CD4-positive, alpha-beta T cell treated with Interferon gamma for 1 hour (primary cell): ENCODE results near the gene CLEC6A.
"Not testable (repeated sequence)": the region's sequence is repeated elsewhere in the genome, so short reads cannot be mapped to it uniquely, and the experiment has no call there.

ENCODE experiments used
- DNase-seq: peaks from one replicate; pipeline ENCODE4 v3.0.0-alpha.2; 2020

CLEC6A gene

GRCh38 chr12:8496074-8496473, 40.3 kb downstream of the CLEC6A start:
- not testable (repeated sequence) for DNase-seq

- no peak for DNase-seq
Measured at GRCh38 chr12:8499616-8500015, 43.9 kb downstream of the CLEC6A start.

GRCh38 chr12:8501720-8502119, 46.0 kb downstream of the CLEC6A start:
- DNase-seq: no peak

GRCh38 chr12:8504351-8504750, 48.6 kb downstream of the CLEC6A start:
- DNase-seq: no peak

GRCh38 chr12:8507596-8507995, 51.8 kb downstream of the CLEC6A start:
- no peak for DNase-seq

GRCh38 chr12:8508223-8508622, 52.5 kb downstream of the CLEC6A start:
- no peak for DNase-seq

- DNase-seq: no peak
Measured at GRCh38 chr12:8508910-8509841, 53.4 kb downstream of the CLEC6A start.

GRCh38 chr12:8513256-8513655, 57.5 kb downstream of the CLEC6A start, which contains the start of gene CLEC4D:
CLEC4D (plus strand) TSS chr12:8513503; CDS start chr12:8513733, 230 bp downstream.
- no peak for DNase-seq

GRCh38 chr12:8517971-8518370, 62.2 kb downstream of the CLEC6A start:
- DNase-seq: no peak

- DNase-seq: no peak
Measured at GRCh38 chr12:8519171-8519570, 63.4 kb downstream of the CLEC6A start.

GRCh38 chr12:8527250-8528130, 71.7 kb downstream of the CLEC6A start:
- DNase-seq: no peak
